Smooth muscle cell (in vitro differentiated cells): ENCODE results near the gene PTX4. TPM values are rescaled to one million over a fixed set of nuclear protein-coding genes. Genes with fewer than 3 reads are reported as not detected.

Experiments used
- DNase-seq: peaks from one replicate; lab custom pipeline; 2025; ENCODE audit not compliant: unreplicated experiment; lab: John Stamatoyannopoulos, UW
- H2AFZ ChIP-seq: fragments of 200-600 bp; sonication (generic); 2 replicates; pipeline ENCODE4 v1.6.0; 2016; ENCODE audit warnings: antibody characterized with exemption, low read depth, mild to moderate bottlenecking
- H3F3A ChIP-seq: fragments of 200-600 bp; sonication (generic); 2 replicates; pipeline ENCODE4 v1.6.0; 2017; ENCODE audit warnings: antibody characterized with exemption, low read depth
- H3K27ac ChIP-seq: fragments of 200-600 bp; sonication (generic); 2 replicates; pipeline ENCODE4 v1.5.1; 2016; ENCODE audit warnings: low read depth, mild to moderate bottlenecking
- H3K27me3 ChIP-seq: fragments of 200-600 bp; sonication (generic); 2 replicates; pipeline ENCODE4 v1.6.1; 2016; ENCODE audit warnings: low read depth, mild to moderate bottlenecking
- H3K36me3 ChIP-seq: fragments of 200-600 bp; sonication (generic); 2 replicates; pipeline ENCODE4 v1.5.1; 2016; ENCODE audit warnings: low read depth
- H3K4me1 ChIP-seq: fragments of 200-600 bp; sonication (generic); 2 replicates; pipeline ENCODE4 v1.5.1; 2016; ENCODE audit warnings: low read depth
- H3K4me2 ChIP-seq: fragments of 200-600 bp; sonication (generic); 2 replicates; pipeline ENCODE4 v1.6.0; 2016; ENCODE audit warnings: mild to moderate bottlenecking
- H3K4me3 ChIP-seq: fragments of 200-600 bp; sonication (generic); 2 replicates; pipeline ENCODE4 v1.5.1; 2016; ENCODE audit warnings: mild to moderate bottlenecking
- H3K79me2 ChIP-seq: fragments of 200-600 bp; sonication (generic); 2 replicates; pipeline ENCODE4 v1.6.0; 2016; ENCODE audit warnings: low read depth, mild to moderate bottlenecking
- H3K9ac ChIP-seq: fragments of 200-600 bp; sonication (generic); 2 replicates; pipeline ENCODE4 v1.6.0; 2016; ENCODE audit warnings: low read depth
- H3K9me3 ChIP-seq: fragments of 200-600 bp; sonication (generic); replicated peaks from 2 replicates; pipeline ENCODE4 v1.5.1; 2016; ENCODE audit warnings: low read depth
- H4K20me1 ChIP-seq: fragments of 200-600 bp; sonication (generic); 2 replicates; pipeline ENCODE4 v1.6.0; 2016; ENCODE audit warnings: low read depth
- WGBS: methylation state at CpG from one replicate; pipeline ENCODE4 v1.1.7; 2016; ENCODE audit warnings: low lambda C conversion rate; 5-methylcytosine and 5-hydroxymethylcytosine counted together
- polyA plus RNA-seq: library from polyadenylated mRNA; unstranded; fragments of >200 nt; fragmentation: Nextera tagmentation; extraction: Ambion mirVana; gene quantifications from 2 replicates; pipeline ENCODE4 v1.2.1, GENCODE V29; 2016
- total RNA-seq: library from RNA; depleted of rRNA; stranded (reverse); fragments of >200 nt; gene quantifications from 2 replicates; pipeline ENCODE4 v1.2.3, GENCODE V29; 2014
- TF ChIP-seq, protein P1 (sequence below): fragments of 200-600 bp; sonication (generic); IDR thresholded peaks from 2 replicates; pipeline ENCODE4 v1.5.1; 2017; ENCODE audit warnings: borderline replicate concordance, mild to moderate bottlenecking, antibody characterized with exemption; ENCODE audit not compliant: insufficient read depth, poor library complexity, severe bottlenecking

Gene PTX4
- total and polyA plus RNA-seq, 2 experiments from 2014 or later, result not detected

DNA sequence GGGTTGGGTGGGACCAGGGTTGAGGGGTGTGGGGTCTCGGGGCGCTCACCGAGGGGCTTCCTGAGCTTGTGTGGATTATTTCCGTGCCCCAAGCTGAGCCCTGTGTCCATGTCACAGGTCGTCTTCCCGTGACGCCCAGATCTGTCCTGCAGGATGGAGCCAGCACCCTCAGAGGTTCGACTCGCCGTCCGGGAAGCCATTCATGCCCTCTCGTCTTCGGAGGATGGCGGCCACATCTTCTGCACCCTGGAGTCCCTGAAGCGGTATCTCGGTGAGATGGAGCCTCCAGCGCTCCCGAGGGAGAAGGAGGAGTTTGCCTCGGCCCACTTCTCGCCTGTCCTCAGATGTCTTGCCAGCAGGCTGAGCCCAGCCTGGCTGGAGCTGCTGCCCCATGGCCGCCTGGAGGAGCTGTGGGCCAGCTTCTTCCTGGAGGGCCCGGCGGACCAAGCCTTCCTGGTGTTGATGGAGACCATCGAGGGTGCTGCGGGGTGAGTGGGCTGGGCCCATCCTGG lies 5.4 kb upstream of the PTX4 start:
- TF ChIP-seq, protein P1, sequence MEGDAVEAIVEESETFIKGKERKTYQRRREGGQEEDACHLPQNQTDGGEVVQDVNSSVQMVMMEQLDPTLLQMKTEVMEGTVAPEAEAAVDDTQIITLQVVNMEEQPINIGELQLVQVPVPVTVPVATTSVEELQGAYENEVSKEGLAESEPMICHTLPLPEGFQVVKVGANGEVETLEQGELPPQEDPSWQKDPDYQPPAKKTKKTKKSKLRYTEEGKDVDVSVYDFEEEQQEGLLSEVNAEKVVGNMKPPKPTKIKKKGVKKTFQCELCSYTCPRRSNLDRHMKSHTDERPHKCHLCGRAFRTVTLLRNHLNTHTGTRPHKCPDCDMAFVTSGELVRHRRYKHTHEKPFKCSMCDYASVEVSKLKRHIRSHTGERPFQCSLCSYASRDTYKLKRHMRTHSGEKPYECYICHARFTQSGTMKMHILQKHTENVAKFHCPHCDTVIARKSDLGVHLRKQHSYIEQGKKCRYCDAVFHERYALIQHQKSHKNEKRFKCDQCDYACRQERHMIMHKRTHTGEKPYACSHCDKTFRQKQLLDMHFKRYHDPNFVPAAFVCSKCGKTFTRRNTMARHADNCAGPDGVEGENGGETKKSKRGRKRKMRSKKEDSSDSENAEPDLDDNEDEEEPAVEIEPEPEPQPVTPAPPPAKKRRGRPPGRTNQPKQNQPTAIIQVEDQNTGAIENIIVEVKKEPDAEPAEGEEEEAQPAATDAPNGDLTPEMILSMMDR, result peak; percentile 24
- no peak overlapping the region for H2AFZ ChIP-seq
- no peaks in the 10 kb centered on the region for H3F3A ChIP-seq
- H3K4me1 ChIP-seq, result peaks cover 7% of the 10 kb centered on the region
- peaks cover 18% of the 10 kb centered on the region for H3K79me2 ChIP-seq
- no peak for DNase-seq
- peak overlapping the region; percentile 95 for H3K4me3 ChIP-seq
- no peak overlapping the region for H3K27ac ChIP-seq
- H3K4me2 ChIP-seq, result peak overlapping the region; percentile 83
- H3K27me3 ChIP-seq, result no peaks in the 10 kb centered on the region
- peak overlapping the region; percentile 92 for H3K9ac ChIP-seq
- no peaks in the 10 kb centered on the region for H3K9me3 ChIP-seq
- no peaks in the 10 kb centered on the region for H4K20me1 ChIP-seq
- no peaks in the 10 kb centered on the region for H3K36me3 ChIP-seq
- WGBS, result 54% methylated on average over 25 of the region's 25 CpGs

DNA sequence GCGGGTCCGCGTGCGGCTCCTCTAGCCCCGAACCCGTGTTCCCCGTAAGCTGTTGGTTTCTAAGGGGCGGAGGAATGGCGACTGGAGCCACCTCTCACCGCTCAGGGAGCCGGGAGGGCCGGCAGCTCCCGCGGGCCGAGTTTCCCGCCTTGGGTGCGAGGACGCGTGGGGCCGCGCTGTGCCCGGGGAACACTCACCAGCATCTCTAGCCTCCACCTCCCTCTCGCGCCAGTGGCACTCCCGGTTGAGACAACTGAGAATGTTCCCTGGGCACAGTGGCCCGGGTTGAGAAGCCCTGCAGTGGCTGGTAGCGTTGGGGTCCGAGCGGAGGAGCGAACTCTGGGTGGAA lies 5.0 kb upstream of the PTX4 start:
- Histone ChIP-seq H3K79me2 (peaks cover 18% of the 10 kb centered on the region), H3K9ac (peak overlapping the region; percentile 92), H3F3A (no peaks in the 10 kb centered on the region), H4K20me1 (no peaks in the 10 kb centered on the region), H3K27me3 (no peaks in the 10 kb centered on the region), H3K27ac (no peak overlapping the region), H2AFZ (peak overlapping the region; percentile 94), H3K4me2 (peak overlapping the region; percentile 83), H3K36me3 (no peaks in the 10 kb centered on the region), H3K9me3 (no peaks in the 10 kb centered on the region), H3K4me1 (peaks cover 7% of the 10 kb centered on the region), H3K4me3 (peak overlapping the region; percentile 95)
- no peak for DNase-seq
- 4% methylated on average over 25 of the region's 30 CpGs for WGBS
- TF ChIP-seq, protein P1, result no peak

DNA sequence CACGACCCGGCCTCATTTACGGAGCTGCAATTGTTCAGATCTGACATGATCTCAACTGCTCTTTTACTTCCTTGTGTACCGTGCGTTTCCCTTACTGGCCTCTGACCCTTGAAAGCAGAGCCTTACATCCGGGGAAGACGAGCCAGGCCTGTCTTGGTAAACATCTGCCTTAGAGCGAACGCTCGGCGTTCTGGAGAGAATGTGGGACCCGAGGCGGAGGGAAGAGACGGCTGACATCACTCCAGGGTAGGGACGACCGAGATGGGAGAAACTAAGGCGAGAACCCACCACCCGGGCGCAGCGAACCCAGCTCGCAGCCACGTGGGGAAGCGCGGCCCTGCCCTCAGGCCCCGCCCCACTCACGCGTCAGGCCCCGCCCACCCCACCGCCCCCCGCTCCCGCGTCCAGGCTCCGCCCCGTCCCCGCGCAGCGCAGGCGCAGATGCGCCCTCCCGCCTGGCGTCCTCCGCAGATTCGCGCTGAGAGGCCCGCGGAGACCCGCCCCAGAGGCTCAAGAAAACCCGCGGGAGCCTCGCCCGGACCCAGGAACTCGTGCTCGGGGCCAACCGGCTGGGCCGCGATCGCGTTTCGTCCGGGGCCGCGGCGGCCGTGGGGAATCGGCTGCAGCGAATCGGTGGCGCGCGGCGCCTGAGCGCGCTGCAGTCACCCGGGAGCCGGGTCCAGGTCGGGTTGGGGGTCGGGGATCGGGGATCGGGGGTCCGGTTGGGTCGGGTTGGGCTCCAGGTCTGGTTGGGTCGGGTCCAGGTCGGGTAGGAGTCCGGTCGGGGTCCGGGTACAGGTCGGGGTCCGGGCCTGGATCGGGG lies 4.4 kb upstream of the PTX4 start, which contains the start of gene TELO2:
TSS of gene TELO2 (plus strand) at position 438 of the 823 bp plus-strand sequence. CDS start 922 bp downstream, outside the sequence.
- peak; percentile 76 for DNase-seq
- peak within 1 kb of the TSS; percentile 94 for H2AFZ ChIP-seq
- H3K4me1 ChIP-seq, result peaks cover 7% of the 10 kb centered on the region
- no peaks in the 10 kb centered on the region for H4K20me1 ChIP-seq
- H3F3A ChIP-seq, result no peaks in the 10 kb centered on the region
- TF ChIP-seq, protein P1, result no peak
- H3K79me2 ChIP-seq, result peaks cover 18% of the 10 kb centered on the region
- peak within 1 kb of the TSS; percentile 83 for H3K4me2 ChIP-seq
- WGBS, result 2% methylated on average over 57 of the region's 89 CpGs
- no peaks in the 10 kb centered on the region for H3K36me3 ChIP-seq
- peak within 1 kb of the TSS; percentile 92 for H3K9ac ChIP-seq
- peak within 1 kb of the TSS; percentile 62 for H3K27ac ChIP-seq
- no peaks in the 10 kb centered on the region for H3K9me3 ChIP-seq
- H3K4me3 ChIP-seq, result peak within 1 kb of the TSS; percentile 95
- H3K27me3 ChIP-seq, result no peaks in the 10 kb centered on the region
